ENCODE measurements around the gene CDKL2. TPM values are rescaled to one million over a fixed set of nuclear protein-coding genes. Genes with fewer than 3 reads are reported as not detected.
"Not testable (repeated sequence)": the region's sequence is repeated elsewhere in the genome, so short reads cannot be mapped to it uniquely, and the experiment has no call there.

CDKL2 gene
- total RNA-seq (2014; rRNA removed; shearing (Covaris generic)) = 0.06 TPM in 1 of 2 replicates, not detected in the other

DNA sequence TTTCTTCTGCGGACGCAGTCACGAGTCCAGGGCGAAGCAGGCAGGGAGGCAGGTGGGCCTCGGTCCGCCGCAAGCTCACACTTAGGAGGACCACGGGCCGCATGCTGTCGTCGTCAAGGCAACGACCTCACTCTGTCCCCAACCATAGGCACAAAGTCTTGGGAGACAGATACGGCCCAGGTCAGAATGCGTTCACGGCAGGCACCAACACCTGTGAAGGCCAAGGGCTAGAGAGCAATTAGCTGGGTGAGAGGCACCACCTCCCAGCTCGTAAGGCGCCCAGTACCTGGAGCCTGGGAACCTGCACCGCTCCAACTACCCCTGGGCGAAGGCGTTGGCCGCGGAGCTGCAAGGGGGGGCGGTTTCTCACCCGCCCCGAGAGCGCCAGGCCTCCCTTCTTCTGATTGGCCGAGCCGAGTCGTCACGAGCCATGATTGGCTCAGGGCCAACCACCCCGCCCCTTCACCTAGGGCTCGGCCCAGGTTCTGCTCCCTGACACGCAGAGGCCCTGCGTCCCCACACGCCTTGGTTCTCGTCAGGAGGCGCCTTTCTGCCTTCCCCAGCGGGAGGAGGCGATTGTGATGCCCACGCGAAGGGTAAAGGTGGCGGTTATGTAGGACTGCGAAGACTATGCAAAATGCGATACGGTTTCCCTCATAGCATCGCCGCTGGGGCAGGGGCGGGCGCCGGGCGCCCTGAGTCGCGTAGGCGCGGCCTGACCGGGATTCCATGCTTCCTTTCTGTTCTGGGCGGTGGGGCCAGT, at the start of gene CDKL2:
CDKL2 (minus strand) TSS at position 355 of the 763 bp plus-strand sequence. CDS start 4,540 bp downstream, outside the sequence.
- peak; percentile 58 for DNase-seq (ENCODE audit: low read depth)

DNA sequence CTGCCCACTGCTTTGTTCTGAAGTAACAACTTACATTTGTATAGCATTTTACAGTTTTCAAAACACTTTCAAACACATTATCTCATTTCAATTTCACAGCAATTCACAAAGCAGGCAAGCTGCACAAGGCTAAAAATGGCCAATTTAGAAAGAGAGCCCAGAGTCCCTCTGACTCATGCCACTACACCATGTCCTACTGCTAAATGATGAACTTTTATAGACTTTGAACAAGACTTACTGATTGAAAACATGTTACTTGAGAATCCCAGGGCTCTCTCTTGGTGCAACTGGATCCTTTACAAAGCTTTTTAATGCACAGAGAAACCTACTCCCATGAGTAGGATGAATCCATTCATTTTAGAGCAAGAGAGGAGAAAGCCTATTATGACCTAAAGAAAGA, 48.6 kb upstream of the CDKL2 start:
- no peak for DNase-seq (ENCODE audit: low read depth)

DNA sequence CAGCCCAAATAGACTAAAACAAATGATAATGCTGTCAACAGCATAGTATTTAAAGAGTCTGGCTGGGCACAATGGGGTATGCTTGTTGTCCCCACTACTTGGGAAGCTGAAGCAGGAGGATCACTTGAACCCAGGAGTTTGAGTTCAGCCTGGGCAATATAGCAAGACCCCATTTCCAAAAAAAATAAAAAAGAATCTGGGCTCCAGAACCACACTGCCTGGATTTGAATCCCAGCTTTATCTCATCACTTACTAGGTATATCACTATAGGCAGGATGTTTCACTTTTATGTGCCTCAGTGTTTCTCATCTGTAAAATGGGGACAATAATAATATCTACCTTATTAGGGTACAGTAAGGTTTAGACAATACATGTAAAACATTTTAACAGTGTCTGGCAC, 48.1 kb upstream of the CDKL2 start:
- DNase-seq (ENCODE audit: low read depth) = no peak

DNA sequence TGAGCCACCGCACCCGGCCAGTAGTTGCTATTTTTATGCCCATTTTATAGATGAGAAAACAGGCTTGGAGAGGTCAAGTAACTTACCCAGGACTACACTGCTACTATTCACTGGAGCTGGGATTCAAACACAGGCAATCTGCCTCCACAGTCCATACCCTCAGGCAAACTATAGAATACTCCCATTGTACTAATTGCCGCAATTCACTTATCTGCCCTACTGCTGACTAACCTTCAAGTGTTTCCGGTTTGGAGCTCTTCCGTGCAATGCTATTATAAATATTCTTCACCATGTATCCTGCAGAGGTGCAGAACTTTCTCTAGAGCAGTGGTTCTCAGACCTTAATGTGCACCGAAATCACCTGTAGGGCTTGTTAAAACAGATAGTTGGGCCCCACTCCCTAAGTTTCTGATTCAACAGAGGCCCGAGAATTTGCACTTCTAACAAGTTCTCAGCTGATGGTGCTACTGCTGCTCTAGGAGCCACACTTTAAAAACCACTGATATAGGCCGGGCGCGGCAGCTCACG, 44.7 kb upstream of the CDKL2 start:
- DNase-seq (ENCODE audit: low read depth) = peak; percentile 20

DNA sequence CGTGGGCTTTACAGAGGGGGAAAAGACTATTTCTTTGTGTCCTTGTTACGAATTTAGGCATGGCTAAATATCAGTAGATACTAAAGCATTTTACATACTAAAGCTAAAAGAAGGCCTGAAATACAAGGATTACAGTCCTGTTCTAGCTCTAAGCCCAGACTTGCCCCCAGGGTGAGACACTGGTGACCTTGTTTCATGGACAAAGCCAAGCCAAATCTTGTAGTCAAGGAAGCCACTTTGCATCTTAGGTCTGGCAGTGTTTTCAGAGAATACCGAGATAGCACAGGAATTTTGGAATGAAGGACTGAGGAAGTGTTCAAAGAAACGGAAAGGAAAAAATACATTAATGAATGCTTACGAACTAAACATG, 43.6 kb upstream of the CDKL2 start:
- no peak for DNase-seq (ENCODE audit: low read depth)

DNA sequence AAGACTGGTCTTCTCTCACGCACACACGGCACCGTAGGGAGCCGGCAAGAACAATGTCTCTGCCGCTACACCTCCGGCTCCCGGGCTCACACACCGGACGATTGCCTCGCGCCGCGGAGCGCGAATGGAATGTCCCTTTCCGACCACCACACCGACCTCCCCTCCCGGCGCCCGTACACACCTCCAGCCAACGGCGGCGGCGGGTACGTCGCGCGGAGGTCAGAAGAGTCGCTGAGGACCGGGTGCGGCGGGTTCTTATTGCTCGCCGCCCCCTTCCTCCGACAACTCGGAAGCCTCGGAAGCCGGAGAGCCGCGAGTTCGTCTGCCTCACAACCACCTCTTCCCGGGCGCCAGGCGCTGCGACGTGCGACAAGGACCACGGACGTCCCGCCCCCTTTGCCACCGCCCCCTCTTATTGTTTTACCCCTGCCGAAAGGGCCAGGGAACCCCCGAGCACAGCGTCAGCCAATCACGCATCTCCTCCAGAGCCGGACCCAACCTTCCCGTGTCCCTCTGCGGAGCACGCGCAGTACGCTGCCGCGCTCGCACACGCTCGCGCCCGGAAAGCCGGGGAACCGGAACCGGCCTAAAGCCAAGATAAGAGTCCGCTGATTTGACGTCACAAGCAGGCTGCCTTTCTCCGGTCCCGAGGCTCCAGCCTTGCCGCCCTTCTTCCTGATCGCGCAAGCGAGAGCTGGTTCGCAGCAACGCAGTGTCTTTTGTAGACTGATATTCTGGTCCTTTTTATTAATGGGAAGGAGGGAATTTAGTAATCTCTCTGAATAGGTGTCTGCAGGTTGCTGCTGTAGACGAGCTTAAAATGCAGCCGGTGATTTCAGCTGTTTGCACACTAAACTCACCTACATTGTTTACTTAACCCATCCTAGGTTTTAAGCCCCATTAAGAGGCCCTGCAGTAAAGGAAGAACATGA, 43.0 kb upstream of the CDKL2 start, which contains the start of gene G3BP2:
G3BP2 (minus strand) TSS at position 385 of the 932 bp plus-strand sequence. CDS start 11,386 bp downstream, outside the sequence.
- DNase-seq (ENCODE audit: low read depth) = peak; percentile 94

DNA sequence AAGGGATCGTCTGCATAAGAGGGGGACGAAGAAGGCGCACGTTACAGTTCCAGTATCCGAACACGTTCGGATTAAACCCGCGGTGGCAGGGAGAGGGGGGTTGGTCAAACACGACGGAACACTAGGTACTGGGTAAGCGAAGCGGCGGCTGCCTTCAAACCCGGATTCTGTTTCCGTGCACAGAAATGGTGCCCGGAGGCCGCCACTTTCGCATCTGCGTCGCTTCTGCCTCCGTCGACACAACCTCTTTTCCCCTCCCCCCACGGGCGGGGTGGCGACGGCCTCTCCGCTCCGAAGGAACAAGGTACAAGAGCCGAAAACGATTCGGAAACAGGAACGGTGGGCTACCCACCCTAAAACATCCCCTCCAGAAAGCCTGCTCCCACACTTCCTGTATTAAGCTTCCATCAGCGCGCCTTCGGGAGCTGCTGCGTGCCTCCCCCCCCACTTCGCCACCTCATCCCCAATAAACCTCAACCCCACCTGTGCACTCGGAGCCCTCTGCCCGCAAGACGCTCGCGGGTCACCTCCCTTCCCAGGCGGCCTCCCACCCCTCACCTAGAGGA, 42.2 kb upstream of the CDKL2 start:
- DNase-seq (ENCODE audit: low read depth) = peak; percentile 33

DNA sequence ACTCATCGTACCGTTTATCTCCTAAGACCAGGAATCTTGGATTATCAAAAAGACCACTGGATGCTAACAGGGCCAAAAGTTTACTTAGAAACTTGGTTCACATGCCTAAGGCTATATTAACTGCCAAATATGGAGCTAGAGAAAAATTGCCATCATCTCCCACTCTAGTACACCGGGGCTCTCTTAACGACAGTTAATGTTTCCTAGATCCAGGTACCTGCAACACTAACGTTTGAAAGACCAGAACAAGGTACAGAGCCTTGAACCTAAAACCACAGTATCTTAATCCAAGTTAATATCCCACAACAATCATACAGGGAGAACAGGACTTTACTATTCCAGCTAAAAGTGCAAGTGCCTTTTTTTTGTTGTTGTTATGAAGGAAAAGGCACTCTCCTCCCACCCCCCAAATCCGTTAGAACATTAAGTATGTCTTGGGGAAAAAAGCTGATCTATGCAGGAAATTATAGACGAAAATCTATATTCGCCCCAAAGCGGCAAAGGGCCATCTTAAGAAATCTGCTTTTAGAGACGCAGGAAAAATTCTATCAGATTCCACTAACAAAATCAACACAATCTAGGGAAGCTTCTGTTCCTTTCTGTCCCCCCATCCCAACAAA, 41.6 kb upstream of the CDKL2 start:
- DNase-seq (ENCODE audit: low read depth) = no peak

DNA sequence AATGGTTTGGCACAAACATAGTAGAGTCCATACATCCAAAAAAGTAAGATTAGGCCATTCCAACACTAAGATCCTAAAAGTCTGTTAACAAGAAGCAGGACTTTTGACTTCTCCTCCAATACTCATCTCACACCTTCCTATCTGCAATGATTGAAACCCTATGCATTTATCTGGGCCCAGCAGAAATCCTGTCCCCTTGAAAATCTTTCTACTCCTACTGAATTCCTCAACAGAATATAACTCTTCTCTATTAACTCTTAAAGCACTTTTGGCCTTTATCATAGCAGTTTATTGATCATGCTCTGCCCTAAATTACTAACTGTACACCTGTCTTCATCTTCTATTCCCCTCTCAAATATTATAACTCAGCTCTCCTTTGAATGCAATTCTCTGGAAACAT, 38.3 kb upstream of the CDKL2 start:
- no peak for DNase-seq (ENCODE audit: low read depth)

DNA sequence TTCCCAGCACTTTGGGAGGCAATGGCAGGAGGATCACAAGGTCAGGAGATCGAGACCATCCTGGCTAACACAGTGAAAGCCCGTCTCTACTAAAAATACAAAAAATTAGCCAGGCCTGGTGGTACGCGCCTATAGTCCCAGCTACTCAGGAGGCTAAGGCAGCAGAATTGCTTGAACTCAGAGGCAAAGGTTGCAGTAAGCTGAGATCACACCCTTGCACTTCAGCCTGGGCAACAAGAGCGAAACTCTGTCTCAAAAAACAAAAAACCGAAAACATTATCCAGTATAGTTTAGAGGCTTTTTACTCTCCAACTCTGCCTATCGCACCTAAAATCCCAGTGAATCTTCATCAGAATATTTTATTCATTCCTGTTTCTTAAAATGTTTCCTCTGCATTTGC, 37.3 kb upstream of the CDKL2 start:
- DNase-seq (ENCODE audit: low read depth) = not testable (repeated sequence)

DNA sequence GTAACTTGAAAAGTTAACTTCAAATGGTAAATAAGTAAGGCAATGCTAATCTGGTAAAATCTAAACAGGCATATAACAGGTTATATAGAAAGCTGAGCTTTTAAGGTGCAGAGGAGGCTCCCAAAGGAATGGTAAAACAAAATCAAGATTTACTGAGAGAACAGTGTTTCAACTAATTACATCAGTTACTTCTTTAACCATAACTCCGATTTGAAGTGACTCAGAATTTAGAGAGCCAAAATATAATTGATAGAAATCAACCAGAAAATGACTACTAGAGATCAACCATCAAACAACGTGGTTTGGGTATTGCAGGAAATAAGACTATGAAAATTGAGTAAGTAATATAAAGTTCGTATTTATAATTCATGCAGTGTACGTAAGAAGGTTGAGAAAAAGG, 36.0 kb upstream of the CDKL2 start:
- no peak for DNase-seq (ENCODE audit: low read depth)

DNA sequence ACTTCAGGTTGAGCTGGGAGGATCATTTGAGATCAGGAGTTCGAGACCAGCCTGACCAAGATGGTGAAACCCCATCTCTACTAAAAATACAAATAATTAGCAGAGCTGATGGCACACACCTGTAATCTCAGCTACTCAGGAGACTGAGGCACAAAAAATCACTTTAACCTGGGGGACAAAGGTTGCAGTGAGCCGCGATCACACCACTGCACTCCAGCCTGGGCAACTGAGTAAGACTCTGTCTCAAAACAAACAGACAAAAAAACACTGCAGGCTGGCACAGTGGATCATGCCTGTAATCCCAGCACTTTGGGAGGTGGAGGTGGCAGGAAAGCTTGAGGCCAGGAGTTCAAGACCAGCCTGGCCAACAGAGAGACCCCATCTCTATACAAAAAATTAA, 34.3 kb upstream of the CDKL2 start:
- not testable (repeated sequence) for DNase-seq (ENCODE audit: low read depth)

DNA sequence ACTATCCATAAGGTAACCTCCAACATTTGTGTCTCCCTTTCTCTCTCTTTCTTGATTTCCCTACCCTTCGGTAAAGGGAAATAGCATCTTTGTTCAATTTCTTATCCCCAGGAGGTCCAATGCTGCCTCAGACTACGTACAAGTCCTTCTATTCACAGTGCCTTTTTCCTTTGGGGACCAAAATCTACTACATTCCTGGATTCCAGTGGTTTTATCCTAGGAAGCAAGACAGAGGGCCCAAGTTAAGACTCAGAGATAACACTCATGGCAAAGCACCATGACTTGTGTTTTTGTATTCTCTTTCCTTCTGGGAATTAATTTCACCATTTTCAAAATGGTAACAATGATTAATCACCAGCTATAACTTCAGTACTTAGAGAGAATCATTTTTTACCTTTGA, 32.3 kb upstream of the CDKL2 start:
- no peak for DNase-seq (ENCODE audit: low read depth)

DNA sequence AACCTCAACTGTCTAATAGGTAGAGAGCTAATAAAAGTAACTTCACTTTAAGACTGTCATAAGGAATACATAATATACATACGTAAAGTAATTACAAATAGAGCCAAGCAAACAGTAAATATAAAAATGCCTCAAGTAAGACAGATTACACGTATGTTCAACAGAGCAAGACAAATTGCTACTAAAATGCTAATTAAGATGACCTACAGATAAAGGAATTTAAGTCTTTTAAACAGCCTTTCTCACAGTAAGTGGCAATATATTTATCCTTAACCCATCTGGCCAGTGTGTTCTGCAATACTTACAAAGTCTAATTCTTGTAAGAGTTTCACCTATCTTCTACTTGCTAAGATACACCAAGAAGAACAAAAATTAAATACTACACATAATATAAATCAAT, 30.2 kb upstream of the CDKL2 start:
- DNase-seq (ENCODE audit: low read depth) = no peak

DNA sequence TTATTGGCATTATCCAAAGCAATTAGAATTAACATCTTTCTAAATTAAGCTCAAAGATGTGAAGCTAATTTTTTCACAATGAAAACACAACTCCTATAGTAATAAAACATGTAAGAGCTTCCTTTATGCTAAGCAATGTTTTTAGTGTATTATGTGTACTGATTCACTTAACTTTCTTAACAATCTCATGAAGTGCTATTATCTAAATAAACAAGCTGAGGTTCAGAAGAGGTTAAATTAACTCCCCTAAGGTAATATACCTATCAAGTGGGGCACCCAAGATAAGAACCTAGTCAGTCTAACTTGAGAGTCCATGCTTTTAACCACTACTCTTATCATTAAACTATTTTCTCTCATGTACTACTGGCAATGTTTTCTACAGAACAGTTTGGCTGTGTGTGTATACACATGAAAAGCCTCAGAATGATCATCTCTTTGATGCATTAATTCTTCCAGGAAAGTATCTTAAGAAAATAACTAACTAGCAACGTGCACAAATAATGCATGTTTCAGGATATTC, 29.2 kb upstream of the CDKL2 start:
- DNase-seq (ENCODE audit: low read depth) = no peak

DNA sequence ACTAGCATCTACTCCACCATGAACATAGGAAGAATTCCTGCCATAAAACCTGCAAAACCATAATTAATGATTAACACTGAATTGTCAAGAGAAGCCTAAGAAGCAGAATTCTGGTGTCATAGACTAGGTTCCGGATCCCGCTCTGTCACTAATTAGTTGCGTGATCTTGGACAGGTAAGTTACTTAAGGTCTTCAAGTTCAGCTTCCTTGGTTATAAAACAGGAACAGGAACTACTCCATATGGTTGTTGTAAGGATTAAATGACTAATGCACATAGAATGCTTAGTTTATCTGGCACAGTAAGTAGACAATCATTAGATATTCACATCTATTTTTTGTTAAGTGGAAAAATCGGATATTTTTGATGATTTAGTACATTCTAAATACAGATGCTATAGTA, 28.5 kb upstream of the CDKL2 start:
- DNase-seq (ENCODE audit: low read depth) = no peak

DNA sequence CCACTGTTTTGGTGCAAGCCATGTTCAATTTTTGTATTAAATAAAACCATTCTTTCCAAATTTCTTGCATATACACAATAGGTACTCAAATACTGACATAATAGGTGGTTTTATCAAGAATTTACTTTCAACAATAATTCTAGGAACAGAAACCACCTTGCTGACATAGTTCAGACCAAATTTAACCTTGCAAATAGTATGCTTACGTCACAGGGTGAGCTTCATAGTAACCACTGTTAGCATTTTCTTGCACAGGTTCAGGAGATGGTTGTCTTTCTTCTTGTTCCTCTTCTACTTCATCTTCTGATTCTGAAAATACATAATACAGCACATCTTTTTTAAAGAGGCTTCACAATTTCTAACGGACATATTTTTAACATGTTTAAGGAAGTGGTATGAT, 25.2 kb upstream of the CDKL2 start:
- DNase-seq (ENCODE audit: low read depth) = no peak

DNA sequence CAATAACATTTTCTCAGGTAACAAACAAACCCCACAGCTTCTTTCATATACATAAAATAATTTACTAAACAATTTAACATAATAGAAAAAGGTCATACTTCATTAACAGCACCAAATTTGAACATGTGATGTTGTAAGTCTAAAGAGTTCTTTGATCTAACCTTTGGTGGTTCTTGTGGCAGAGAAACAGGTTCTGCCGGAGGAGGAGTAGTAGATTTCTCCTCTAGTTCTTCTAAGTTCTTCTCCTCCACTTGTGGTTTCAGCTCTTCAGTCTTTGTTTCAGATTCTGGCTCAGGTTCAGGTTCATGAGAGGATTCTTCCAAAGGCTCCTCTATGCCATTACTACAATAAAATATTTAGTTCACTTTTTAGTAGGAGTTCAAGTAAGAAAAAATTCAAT, 24.6 kb upstream of the CDKL2 start:
- no peak for DNase-seq (ENCODE audit: low read depth)

DNA sequence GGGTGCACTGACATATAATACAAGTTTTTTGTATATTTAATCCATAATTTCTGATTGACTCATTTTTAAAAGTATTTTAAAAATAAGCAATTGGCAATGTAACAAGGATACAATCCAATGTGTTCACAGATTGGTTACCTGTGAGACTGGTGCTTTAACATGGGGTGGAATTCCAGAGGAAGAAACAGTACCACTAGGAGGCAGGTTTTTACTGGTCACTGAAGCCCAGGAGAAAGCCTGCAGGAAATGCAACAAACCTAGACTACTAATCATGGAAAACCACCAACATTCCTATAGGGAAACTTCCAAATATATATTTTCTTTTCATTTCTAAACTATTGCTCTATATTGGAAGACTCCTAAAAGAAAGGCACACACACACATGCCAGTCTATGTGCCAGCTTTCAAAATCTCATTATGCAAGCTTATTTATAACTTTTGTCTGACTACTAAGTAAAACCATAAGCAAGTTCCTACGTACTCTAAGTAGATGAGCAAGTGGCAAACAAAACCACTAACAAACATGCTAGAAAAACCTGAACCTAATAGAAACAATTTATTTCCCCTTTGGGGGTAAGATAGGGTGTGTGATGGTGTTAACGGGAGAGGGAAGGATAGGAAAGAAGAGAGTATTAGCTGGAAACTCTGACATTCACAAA, 23.6 kb upstream of the CDKL2 start:
- DNase-seq (ENCODE audit: low read depth) = no peak

DNA sequence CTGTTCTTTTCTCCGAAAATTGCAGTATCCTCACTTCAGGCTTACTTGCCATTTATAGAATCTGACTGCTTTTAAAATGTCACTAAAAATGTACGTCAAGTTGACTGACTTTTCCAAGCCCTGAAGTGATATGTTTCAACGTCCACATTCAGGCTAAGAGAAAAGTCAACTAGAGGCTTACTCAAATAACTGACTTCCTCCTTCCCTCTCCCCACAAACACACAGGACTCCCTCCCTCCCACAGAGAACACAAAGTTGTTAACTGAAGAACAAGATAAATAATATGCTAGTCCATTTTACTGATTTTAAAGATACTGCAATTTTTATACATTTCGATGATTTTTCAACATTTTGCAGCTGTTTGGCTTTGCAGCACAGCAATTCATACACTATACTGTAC, 13.8 kb upstream of the CDKL2 start:
- DNase-seq (ENCODE audit: low read depth) = no peak

DNA sequence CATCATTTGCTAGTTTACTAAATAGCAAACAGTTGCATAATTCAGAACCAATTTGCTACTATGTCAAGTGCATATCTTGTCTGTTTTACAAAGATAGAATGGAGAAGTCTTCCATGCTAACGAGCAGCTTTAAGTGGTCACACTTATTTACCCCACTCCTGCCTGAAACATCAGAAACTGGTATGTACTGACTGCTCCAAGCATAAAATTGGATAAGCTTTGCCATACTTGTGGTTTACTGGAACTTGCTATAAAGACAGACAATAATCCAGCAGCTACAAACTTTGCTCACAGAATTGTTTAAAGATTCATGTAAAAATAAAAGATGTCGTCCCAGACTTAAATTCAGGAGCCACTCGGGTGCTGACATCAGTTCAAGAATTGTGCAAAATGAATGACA, 13.3 kb upstream of the CDKL2 start:
- no peak for DNase-seq (ENCODE audit: low read depth)
